HEK293T (cell line): ENCODE data around the gene GABBR2.

Experiments used
- CTCF ChIA-PET: fragments of 350-600 bp; formaldehyde crosslinking; extraction: SDS; loops from one replicate; lab custom pipeline; 2021; ENCODE audit warnings: antibody characterized with exemption, inconsistent platforms; lab: Yijun Ruan, JAX
- POLR2A ChIA-PET: fragments of 350-600 bp; formaldehyde crosslinking; extraction: SDS; loops from one replicate; lab custom pipeline; 2020; ENCODE audit warnings: antibody characterized with exemption, inconsistent platforms; lab: Yijun Ruan, JAX
- DNase-seq: peaks from one replicate; pipeline ENCODE4 v3.0.0; 2012; ENCODE audit warnings: mixed read lengths; ENCODE audit errors: extremely low spot score
- ARNT ChIP-seq: fragments of 450-650 bp; IDR thresholded peaks from 2 replicates; pipeline ENCODE4 v1.6.1; 2017; ENCODE audit warnings: mild to moderate bottlenecking
- BHLHE40 ChIP-seq: fragments of 450-650 bp; IDR thresholded peaks from 2 replicates; pipeline ENCODE4 v1.6.1; 2016; ENCODE audit warnings: mild to moderate bottlenecking, moderate library complexity, borderline replicate concordance
- CTBP1 ChIP-seq: fragments of 450-650 bp; IDR thresholded peaks from 2 replicates; pipeline ENCODE4 v1.6.1; 2016; ENCODE audit warnings: borderline replicate concordance
- ELF4 ChIP-seq: fragments of 450-650 bp; IDR thresholded peaks from 2 replicates; pipeline ENCODE4 v1.6.1; 2017; ENCODE audit warnings: antibody characterized with exemption
- FOXA1 ChIP-seq: fragments of 450-650 bp; IDR thresholded peaks from 2 replicates; pipeline ENCODE4 v1.6.1; 2016; ENCODE audit warnings: mild to moderate bottlenecking
- FOXK2 ChIP-seq: fragments of 450-650 bp; IDR thresholded peaks from 2 replicates; pipeline ENCODE4 v1.6.1; 2016; ENCODE audit warnings: mild to moderate bottlenecking
- FOXM1 ChIP-seq: fragments of 450-650 bp; IDR thresholded peaks from 2 replicates; pipeline ENCODE4 v1.6.1; 2017; ENCODE audit warnings: mild to moderate bottlenecking, borderline replicate concordance
- HDGF ChIP-seq: fragments of 450-650 bp; IDR thresholded peaks from 2 replicates; pipeline ENCODE4 v1.6.1; 2017; ENCODE audit warnings: antibody characterized with exemption, borderline replicate concordance
- L3MBTL2 ChIP-seq: fragments of 450-650 bp; conservative IDR thresholded peaks from 2 replicates; pipeline ENCODE4 v1.6.1; 2016; ENCODE audit warnings: mild to moderate bottlenecking
- LEF1 ChIP-seq: fragments of 450-650 bp; IDR thresholded peaks from 2 replicates; pipeline ENCODE4 v1.6.1; 2017; ENCODE audit warnings: mild to moderate bottlenecking, borderline replicate concordance
- NFRKB ChIP-seq: fragments of 450-650 bp; IDR thresholded peaks from 2 replicates; pipeline ENCODE4 v1.6.1; 2016; ENCODE audit warnings: mild to moderate bottlenecking, moderate library complexity
- SP1 ChIP-seq: fragments of 450-650 bp; IDR thresholded peaks from 2 replicates; pipeline ENCODE4 v1.6.1; 2017
- SUZ12 ChIP-seq: fragments of 450-650 bp; IDR thresholded peaks from 2 replicates; pipeline ENCODE4 v1.6.1; 2016; ENCODE audit warnings: mild to moderate bottlenecking
- TARDBP ChIP-seq: fragments of 450-650 bp; IDR thresholded peaks from 2 replicates; pipeline ENCODE4 v1.6.1; 2016
- ZNF384 ChIP-seq: fragments of 450-650 bp; IDR thresholded peaks from 2 replicates; pipeline ENCODE4 v1.6.1; 2016
- TF ChIP-seq, protein P1 (sequence below): fragments of 450-650 bp; IDR thresholded peaks from 2 replicates; pipeline ENCODE4 v1.6.1; 2016

Gene GABBR2

GRCh38 chr9:98427491-98427890 lies 281.2 kb downstream of the GABBR2 start:
- no peak for TF ChIP-seq SP1
- no peak for TF ChIP-seq ELF4
- TF ChIP-seq NFRKB: no peak
- TF ChIP-seq TARDBP: no peak
- no peak for TF ChIP-seq CTBP1
- no peak for TF ChIP-seq LEF1
- TF ChIP-seq SUZ12: no peak
- no peak for TF ChIP-seq FOXK2
- TF ChIP-seq FOXM1: no peak
- POLR2A ChIA-PET: no interaction called here
- CTCF ChIA-PET: no interaction called here
- no peak for DNase-seq

- DNase-seq: no peak
- ChIA-PET POLR2A (no interaction called here), CTCF (no interaction called here)
- TF ChIP-seq FOXA1: no peak
- no peak for TF ChIP-seq ZNF384
- no peak for TF ChIP-seq ARNT
- TF ChIP-seq ELF4: no peak
- TF ChIP-seq LEF1: no peak
- TF ChIP-seq TARDBP: no peak
- TF ChIP-seq SP1: no peak
- no peak for TF ChIP-seq SUZ12
- TF ChIP-seq NFRKB: no peak
- no peak for TF ChIP-seq FOXK2
These were observed 283.7 kb downstream of the GABBR2 start for GRCh38 chr9:98425079-98425478.

- POLR2A ChIA-PET: no interaction called here
- CTCF ChIA-PET: interaction anchor here (0.7 kb wide), 1 partner anchor 104 kb away, joined by 3 read pairs; no protein-coding TSS in a partner anchor
- DNase-seq: no peak
These were observed 289.5 kb downstream of the GABBR2 start for GRCh38 chr9:98419260-98419603.

GRCh38 chr9:98418578-98419259 lies 290.0 kb downstream of the GABBR2 start:
- DNase-seq: no peak
- ChIA-PET POLR2A (no interaction called here), CTCF (interaction anchor here (0.7 to 1.6 kb wide), 2 partner anchors 11 to 104 kb away, joined by 3 to 4 read pairs; no protein-coding TSS in a partner anchor)
- no peak for TF ChIP-seq ZNF384
- no peak for TF ChIP-seq ARNT
- TF ChIP-seq L3MBTL2: no peak
- TF ChIP-seq FOXM1: no peak
- no peak for TF ChIP-seq CTBP1

More at GRCh38 chr9:98419260-98419603, 289.5 kb downstream of the GABBR2 start:
- TF ChIP-seq SUZ12 (no peak), HDGF (no peak), FOXA1 (no peak), L3MBTL2 (no peak), ARNT (no peak), TARDBP (no peak), CTBP1 (no peak)
- TF ChIP-seq, protein P1, sequence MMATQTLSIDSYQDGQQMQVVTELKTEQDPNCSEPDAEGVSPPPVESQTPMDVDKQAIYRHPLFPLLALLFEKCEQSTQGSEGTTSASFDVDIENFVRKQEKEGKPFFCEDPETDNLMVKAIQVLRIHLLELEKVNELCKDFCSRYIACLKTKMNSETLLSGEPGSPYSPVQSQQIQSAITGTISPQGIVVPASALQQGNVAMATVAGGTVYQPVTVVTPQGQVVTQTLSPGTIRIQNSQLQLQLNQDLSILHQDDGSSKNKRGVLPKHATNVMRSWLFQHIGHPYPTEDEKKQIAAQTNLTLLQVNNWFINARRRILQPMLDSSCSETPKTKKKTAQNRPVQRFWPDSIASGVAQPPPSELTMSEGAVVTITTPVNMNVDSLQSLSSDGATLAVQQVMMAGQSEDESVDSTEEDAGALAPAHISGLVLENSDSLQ: no peak

GRCh38 chr9:98416294-98417248 lies 292.2 kb downstream of the GABBR2 start:
- no peak for DNase-seq
- TF ChIP-seq TARDBP: no peak
- POLR2A ChIA-PET: no interaction called here
- CTCF ChIA-PET: interaction anchor here (1.6 kb wide), 1 partner anchor 13 kb away, joined by 4 read pairs; no protein-coding TSS in a partner anchor

DNA sequence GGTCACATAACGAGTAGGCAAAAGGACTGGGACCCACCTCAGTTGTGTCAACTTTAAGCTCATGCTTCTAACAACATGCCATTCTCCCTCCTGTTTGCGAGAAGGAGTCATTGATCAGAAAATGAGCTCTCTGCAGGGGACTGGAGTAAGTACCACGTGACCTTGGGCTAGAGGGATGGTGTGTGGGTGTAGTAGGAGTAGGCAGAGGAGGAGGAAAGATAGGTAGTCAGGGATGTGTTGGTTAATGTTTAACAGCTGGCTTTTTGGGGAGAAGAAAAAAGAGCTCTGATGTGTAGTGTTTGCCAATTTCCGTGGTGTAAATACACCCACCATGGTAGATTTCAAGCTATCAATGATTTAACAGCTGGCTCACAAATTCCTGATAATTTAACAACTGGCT lies 293.0 kb downstream of the GABBR2 start:
- ChIA-PET CTCF (no interaction called here), POLR2A (no interaction called here)

GRCh38 chr9:98413084-98413483 lies 295.7 kb downstream of the GABBR2 start:
- ChIA-PET CTCF (no interaction called here), POLR2A (no interaction called here)
- TF ChIP-seq ELF4 (no peak), FOXA1 (no peak), HDGF (no peak), FOXK2 (no peak), TARDBP (no peak), NFRKB (no peak), CTBP1 (no peak)
- DNase-seq: no peak

More for the DNA sequence above, 293.0 kb downstream of the GABBR2 start:
- TF ChIP-seq ZNF384: no peak
- TF ChIP-seq TARDBP: no peak
- TF ChIP-seq NFRKB: no peak
- TF ChIP-seq SP1: no peak
- no peak for TF ChIP-seq BHLHE40
- no peak for DNase-seq
